Activated CD4-positive, alpha-beta T cell treated with anti-CD3 and anti-CD28 coated beads for 1 hour (primary cell): ENCODE data around the gene RAC2.

ENCODE experiments used
- DNase-seq: peaks from one replicate; pipeline ENCODE4 v3.0.0-alpha.2; 2020

RAC2 gene

GRCh38 chr22:37244114-37244921 is at the start of gene RAC2:
Gene RAC2, minus strand, starts transcription at chr22:37244269. Its CDS starts 121 bp downstream, at chr22:37244148.
- peak; percentile 82 for DNase-seq

GRCh38 chr22:37293172-37293571 is 49.1 kb upstream of the RAC2 start:
- DNase-seq = no peak

GRCh38 chr22:37292641-37293040 is 48.6 kb upstream of the RAC2 start:
- no peak for DNase-seq

GRCh38 chr22:37291559-37292298 is 47.7 kb upstream of the RAC2 start:
- DNase-seq = no peak

GRCh38 chr22:37290737-37291136 is 46.7 kb upstream of the RAC2 start:
- DNase-seq = no peak

- DNase-seq = no peak
Measured at GRCh38 chr22:37289156-37289735, 45.2 kb upstream of the RAC2 start.

GRCh38 chr22:37288521-37288920 is 44.5 kb upstream of the RAC2 start:
- no peak for DNase-seq

- DNase-seq = no peak
Measured at GRCh38 chr22:37287550-37287951, 43.5 kb upstream of the RAC2 start.

GRCh38 chr22:37285937-37286336 is 41.9 kb upstream of the RAC2 start:
- no peak for DNase-seq

- DNase-seq = peak; percentile 21
Measured at GRCh38 chr22:37284805-37285355, 40.8 kb upstream of the RAC2 start.

GRCh38 chr22:37284126-37284804 is 40.2 kb upstream of the RAC2 start:
- no peak for DNase-seq

- no peak for DNase-seq
Measured at GRCh38 chr22:37283393-37283937, 39.4 kb upstream of the RAC2 start.

- DNase-seq = peak; percentile 64
Measured at GRCh38 chr22:37282385-37282677, 38.3 kb upstream of the RAC2 start, which contains the start of gene CYTH4. Gene CYTH4, plus strand, starts transcription at chr22:37282508. Its CDS starts 62 bp downstream, at chr22:37282570.

GRCh38 chr22:37281646-37282384 is 37.7 kb upstream of the RAC2 start:
- DNase-seq = no peak

GRCh38 chr22:37281195-37281594 is 37.1 kb upstream of the RAC2 start:
- no peak for DNase-seq

GRCh38 chr22:37280718-37281117 is 36.6 kb upstream of the RAC2 start:
- no peak for DNase-seq

GRCh38 chr22:37279331-37280181 is 35.5 kb upstream of the RAC2 start:
- DNase-seq = no peak

GRCh38 chr22:37278261-37278660 is 34.2 kb upstream of the RAC2 start:
- no peak for DNase-seq

GRCh38 chr22:37277384-37277783 is 33.3 kb upstream of the RAC2 start:
- no peak for DNase-seq

- DNase-seq = no peak
Measured at GRCh38 chr22:37276776-37277175, 32.7 kb upstream of the RAC2 start.

- no peak for DNase-seq
Measured at GRCh38 chr22:37275622-37276021, 31.6 kb upstream of the RAC2 start.
